ENCODE measurements around the gene CWF19L1.
"Not testable (repeated sequence)": the region's sequence is repeated elsewhere in the genome, so short reads cannot be mapped to it uniquely, and the experiment has no call there.

Gene CWF19L1
- 52.5 reads per million, percentile 69 among the genes with 10 or more reads in this experiment for total RNA-seq

DNA sequence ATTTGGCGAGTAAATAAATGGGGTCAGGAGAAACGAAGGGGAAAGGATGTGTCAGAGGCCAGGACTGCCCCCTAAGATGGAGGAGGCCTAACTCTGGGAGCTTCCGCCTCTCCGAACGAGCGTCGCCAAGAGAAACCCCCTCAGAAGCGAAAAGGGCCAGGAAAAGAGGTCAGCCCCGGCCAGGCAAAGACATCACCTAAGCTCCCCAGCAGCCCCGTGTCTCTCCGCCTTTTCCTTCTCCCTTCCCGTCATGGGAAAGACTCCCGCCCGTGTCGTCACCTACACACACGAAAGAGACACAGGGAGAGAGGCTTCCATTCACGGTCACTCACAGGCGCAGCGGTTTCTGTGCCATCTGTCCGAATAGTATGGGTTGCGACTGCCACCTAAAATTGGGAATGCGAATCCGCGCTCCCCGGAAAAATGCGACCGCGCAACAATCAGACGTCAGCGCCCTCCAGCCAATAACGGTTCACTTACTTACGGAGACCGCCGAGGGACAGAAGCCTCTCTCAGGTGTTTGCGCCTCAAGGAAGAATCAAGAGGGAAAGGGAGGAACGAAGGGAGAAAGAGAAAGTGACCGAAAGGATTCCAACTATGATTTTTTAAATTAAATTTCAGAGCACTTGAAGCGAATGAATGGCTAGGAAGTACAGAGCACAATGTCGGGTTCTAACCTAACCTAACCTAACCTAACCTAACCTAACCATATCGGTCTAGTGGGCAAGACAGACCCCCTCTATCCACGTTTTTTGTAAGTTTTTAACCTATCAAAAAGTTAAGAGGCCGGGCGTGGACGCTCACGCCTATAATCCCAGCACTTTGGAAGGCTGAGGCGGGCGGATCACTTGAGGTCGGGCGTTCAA is at the start of gene CWF19L1:
Gene CWF19L1, minus strand, starts transcription at position 400 of the 866 bp plus-strand sequence. Its CDS starts 45 bp downstream, at position 355.
- DNase-seq = peak; percentile 69

DNA sequence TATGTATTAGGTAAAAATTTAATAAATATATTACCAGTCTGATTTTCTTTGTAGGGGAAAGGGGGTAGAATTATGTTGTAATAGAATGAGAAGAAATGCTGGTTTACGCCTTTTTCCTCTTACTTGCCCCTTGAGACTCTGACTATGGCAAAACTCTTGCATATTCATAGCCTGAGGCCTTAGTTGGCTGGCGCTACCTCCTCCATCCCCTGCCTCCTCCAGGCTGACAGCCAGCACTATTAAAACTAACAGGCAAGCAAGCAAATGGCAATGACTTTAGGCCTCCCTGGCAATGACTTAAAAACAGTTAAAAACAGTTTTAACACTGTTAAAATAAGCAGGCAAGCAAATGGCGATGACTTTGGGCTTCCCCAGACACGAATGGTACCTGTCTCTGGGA is 48.2 kb upstream of the CWF19L1 start:
- DNase-seq = no peak

DNA sequence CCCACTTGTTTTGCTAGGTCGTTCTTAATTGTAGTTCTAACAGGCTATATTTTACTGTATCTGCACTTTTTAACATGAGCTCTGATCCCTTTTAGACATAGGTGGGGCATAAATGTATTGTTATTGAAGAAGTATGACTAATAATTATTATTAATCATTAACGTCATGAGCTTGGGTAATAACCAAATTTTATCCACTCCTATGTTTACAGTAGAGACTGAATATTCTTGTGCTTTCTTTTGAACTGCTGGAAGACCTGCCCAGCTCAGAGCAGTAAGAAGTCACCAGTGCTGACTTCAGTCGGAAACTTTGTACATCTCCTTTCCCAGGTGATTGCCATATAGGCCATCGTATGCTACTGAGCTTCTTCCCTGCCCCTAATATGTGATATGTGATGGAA is 43.9 kb upstream of the CWF19L1 start:
- DNase-seq = no peak

DNA sequence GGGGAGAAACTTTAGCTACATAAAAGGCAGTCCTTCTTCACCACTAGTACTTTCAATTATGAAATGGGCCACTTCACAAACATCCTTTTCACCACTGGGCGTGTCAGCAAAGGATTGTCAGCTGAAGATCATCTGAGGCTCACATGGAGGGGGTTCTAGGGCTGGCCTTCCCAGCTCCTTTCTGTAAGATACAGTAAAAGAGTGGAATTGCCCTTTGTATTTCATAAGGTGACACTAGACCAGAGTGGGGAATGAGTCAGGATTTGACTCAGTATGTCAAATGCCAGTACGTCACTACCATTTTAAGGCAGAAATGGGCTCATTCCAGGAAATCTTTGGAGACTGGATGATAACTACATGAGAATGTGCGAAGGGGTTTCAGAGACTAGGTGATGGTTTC is 40.2 kb upstream of the CWF19L1 start:
- DNase-seq = no peak

DNA sequence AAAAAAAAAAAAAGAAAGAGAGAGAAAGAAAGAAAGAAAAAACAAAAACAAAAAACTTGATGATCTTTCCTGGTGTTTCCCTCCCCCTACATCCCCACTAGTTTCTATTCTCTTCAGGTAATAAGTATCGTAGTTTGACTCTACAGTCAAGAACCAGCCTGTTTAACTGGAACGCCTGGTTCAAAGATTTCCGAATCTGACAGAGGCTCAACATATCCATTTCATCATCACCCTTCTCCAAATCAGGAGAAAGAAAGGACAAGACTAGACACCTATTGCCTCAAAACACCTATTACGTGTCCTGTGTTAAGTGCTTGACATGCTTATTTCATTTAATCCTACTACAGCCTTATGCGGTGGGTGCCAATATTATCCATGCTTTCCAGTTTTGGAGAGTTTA is 39.4 kb upstream of the CWF19L1 start:
- no peak for DNase-seq

DNA sequence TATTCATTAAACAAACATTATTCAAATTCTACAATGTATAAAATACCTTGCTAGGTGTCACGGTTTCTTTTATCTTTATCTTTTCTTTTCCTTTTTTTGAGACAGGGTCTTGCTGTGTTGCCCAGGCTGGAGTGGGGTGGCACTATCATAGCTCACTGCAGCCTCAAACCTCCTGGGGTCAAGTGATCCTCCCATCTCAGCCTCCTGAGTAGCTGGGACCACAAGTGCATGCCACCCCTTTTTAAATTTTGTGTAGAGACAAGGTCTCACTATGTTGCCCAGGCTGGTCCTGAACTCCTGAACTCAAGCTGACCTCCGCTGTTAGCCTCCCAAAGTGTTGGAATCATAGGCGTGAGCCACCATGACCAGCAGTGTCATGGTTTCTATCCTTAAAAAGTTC is 37.0 kb upstream of the CWF19L1 start:
- DNase-seq = no peak

DNA sequence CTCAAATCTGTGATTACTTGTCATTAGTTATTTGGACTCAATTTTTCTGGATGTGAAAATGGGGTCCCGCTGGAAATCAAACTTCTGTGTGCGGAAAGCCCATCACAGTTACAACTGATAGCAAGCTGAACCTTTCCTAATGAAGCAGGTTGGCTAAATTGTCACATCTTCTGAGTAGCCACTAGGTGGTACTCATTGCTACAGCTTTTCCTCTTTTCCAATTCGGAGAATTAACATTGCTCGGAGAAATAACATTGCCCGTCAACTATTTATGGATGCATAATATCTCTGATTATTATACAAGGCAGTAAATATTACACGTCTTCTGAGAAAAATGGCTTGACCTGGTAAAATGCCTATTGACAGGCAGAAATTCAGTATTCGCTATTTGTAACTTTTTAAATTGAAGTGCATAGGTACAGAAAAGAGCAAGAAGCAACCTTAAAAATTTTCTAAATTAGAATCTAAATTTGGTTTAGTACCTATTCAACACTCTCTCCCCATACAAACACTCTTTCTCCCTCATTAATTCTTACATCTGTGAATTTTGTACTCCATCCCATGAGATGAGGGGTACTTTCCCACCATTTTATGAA is 36.4 kb upstream of the CWF19L1 start:
- DNase-seq = no peak

DNA sequence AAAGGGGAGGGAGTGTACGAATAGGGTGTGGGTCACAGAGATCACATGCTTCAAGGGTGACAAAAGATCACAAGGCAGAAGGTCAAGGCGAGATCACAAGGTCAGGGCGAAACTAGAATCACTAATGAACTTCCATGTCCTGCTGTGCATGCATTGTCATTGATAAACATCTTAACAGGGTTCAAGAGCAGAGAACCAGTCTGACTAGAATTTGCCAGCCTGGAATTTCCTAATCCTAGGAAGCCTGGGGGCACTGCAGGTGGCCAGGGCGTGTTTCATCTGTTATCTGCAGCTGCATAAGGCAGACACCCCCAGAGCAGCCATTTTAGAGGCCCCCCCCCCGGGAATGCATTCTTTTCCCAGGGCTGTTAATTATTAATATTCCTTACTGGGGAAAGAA is 33.7 kb upstream of the CWF19L1 start:
- not testable (repeated sequence) for DNase-seq

DNA sequence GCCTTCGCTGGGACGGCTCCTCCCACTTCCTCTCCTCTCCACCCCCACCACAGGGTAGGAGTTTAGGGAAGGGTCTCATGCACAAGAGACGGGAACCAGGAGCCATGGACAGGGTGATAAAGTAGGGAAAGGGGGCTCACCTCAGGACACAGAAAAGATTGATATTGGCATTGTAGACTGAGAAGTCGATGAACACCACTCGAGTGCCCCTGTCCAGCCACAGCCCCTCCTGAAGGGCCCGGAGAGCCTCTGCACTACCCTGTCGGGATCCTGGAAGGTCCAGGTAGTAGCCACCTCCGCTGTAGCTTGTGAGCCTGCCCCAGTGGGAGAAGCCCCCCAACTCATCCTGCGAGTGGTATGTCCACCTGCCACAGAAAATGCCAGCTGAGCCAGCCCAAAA is 29.8 kb upstream of the CWF19L1 start:
- DNase-seq = no peak

DNA sequence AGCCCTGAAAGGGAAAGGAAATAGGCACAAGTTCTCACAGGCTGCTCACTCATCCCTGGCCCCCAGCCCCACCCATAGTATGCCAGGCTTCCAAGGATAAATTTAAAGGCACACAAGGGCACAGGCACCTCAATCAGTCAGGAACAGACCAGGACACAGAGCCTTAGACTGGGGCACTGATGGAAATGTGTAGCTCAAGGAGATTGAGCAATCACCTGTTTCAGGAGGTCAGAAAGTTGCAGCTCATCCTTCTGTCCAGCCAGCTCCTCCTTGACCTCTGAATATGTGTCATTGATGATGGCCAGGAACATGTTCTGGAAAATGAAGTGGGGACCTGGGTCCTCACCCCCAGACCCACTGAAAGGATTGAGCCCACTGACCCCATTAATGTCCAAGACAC is 25.6 kb upstream of the CWF19L1 start:
- no peak for DNase-seq

DNA sequence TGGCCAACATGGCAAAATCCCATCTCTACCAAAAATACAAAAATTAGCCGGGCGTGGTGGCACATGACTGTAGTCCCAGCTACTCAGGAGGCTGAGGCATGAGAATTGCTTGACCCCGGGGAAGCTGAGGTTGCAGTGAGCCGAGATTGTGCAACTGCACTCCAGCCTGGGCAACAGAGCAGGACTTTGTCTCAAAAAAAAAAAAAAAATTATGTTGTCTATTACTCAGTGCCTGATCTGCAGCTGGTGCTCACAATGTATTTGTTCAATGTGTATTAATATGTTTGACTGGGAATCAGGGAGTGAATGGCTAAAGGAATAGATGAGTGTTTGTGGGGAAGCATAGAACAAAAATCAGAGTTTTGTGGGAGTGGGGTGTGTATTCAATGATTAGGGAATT is 24.9 kb upstream of the CWF19L1 start:
- not testable (repeated sequence) for DNase-seq

DNA sequence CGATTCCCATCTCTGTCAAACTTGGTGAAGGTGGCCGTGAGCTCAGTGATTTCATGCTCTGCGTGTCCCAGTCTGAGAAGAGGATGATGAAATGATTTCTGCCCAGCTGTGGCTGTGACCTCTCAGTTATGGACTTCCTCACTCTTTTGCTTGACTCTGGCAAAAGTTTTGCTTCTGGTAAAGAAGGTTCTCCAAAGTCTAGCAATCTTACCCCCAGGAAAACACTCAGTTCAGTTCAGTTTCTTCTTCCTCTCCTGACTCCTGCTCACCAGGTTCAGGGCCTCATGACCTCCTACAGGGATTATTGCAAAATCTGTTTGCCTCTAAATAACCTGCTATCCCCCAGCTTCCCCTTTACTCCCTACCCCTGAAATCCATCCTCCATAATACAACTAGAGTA is 23.9 kb upstream of the CWF19L1 start:
- no peak for DNase-seq

DNA sequence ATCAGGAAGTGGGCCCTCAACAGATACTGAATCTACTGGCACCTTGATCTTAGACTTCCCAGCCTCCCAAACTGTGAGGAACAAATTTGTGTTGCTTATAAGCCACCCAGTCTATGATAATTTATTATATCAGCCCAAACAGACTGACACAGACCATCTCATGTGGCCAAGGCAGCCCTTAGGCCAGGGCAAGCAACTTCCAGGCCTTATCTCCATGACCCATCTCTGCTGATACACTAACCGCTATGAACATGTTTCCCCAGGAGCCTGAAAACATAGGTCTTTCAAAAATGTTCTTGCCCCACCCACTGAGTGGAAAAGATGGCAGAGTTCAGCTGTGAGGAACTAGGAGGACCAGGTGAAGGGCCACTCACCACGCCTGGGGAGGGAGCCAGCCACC is 22.2 kb upstream of the CWF19L1 start:
- no peak for DNase-seq

DNA sequence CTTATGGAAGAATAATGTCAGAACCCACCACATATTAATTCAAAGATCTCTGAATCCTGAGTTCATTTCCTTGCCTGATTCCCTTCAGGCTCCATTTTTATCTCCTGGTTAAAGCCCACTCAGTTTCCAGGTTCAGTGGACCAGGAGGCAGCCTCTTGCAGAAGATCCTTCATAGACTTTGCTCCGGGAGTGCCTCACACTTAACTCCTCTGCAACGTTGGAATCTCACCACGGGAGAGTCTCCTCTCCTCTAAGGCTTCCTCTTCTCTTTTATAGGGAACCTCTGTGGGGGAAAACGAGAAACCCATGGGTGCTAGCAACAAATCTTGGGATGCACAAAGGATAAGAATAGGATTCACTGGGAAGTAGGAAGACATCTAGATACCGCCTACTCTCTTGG is 20.8 kb upstream of the CWF19L1 start:
- DNase-seq = no peak

DNA sequence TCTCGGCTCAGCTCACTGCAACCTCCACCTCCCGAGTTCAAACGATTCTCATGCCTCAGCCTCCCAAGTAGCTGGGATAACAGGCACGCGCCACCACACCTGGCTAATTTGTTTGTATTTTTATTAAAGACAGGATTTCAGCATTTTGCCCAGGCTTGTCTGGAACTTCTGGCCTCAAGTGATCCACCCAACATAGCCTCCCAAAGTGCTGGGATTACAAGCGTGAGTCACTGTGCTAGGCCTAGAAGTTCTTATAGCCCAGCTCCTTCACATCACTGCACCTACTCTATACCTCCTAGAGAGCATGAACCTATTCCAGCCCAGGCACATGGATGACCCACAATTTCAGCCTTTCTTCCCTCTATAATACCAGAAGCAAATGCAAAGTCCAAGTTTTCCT is 20.3 kb upstream of the CWF19L1 start:
- DNase-seq = no peak

DNA sequence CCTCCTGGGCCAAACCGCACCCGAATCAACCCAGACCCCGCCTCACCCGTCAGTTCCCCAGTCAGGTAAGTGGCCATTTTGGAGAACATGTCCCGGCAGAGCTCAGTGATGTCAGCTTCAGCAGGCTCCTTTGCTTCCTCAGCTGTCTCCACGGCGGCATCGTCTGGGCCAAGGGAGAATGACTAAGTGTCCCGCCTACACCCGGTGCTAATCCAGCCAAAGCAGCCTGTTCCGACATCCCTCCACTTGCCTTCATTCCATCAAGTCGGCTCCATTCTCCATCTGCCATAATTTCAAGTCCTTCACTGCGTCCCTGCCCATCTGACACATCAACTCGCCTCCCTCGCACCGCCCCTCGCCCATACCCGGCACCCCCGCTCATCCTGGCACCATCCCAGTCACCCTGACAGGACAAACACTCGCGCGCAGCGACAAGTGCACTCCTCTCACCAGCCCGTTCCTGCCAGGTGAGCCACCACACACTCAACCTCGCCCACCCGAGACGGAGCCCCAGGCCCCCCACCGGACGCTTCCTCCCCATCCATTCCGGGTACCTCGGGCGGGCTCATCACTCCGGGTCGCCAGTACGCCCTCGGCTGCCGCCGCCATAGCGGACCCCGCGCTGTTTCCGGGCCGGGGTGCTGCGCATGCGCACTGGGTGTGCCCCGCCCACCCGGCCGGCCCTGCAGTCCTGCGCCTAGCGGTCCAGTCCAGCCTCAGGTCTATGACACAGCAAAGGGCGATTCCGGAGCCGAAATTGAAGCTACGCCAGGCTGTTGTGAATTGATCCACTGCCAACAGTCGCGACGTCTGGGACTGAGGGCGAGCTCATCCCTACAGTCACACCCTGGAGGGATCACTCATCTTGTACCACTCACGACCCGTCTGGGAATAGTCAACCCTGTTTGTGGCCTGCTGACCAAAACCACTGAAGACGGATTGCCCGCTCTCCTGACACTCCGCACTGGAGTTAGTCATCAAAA is 18.9 kb upstream of the CWF19L1 start, which contains the start of gene BLOC1S2:
Gene BLOC1S2, minus strand, starts transcription at position 630 of the 983 bp plus-strand sequence. Its CDS starts 21 bp downstream, at position 609.
- DNase-seq = peak; percentile 78

DNA sequence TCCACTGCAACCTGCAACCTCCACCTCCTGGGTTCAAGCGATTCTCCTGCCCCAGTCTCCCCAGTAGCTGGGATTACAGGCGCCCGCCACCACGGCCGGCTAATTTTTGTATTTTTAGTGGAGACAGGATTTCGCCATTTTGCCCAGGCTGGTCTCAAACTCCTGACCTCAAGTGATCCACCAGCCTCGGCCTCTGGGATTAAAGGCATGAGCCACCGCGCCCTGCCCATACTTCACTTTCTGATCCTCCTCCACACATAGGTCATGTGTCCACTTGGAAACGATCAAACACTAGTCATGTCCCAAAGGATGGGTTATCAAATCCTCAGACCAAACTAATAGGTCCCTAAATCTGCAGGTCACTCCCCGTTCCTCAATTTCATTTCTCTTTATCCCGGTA is 17.9 kb upstream of the CWF19L1 start:
- DNase-seq = not testable (repeated sequence)

DNA sequence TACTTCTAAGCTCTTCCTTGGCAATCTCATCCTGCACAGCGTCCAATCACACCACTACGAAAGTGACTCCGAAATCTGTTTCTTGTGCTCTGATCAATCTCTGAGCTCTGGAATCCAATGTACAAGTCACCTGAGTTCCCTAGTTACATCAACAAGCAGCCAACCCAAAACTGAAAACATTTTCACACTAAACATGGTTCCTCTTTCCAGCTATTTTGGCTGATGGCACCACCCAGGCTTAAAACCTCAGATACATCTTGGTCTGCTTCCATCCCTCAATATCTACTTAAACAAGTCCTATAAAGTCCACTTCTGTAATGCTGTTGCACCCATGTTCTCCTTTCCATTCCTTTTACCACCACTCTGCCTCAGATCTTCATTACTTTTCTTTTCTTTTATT is 15.5 kb upstream of the CWF19L1 start:
- DNase-seq = no peak

DNA sequence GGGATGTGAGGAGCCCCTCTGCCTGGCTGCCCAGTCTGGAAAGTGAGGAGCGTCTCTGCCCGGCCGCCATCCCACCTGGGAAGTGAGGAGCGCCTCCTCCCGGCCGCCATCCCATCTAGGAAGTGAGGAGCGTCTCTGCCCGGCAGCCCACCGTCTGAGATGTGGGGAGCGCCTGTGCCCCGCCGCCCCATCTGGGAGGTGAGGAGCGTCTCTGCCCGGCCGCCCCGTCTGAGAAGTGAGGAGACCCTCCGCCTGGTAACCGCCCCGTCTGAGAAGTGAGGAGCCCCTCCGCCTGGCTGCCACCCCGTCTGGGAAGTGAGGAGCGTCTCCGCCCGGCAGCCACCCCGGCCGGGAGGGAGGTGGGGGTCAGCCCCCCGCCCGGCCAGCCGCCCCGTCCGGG is 9.5 kb upstream of the CWF19L1 start:
- DNase-seq = not testable (repeated sequence)

DNA sequence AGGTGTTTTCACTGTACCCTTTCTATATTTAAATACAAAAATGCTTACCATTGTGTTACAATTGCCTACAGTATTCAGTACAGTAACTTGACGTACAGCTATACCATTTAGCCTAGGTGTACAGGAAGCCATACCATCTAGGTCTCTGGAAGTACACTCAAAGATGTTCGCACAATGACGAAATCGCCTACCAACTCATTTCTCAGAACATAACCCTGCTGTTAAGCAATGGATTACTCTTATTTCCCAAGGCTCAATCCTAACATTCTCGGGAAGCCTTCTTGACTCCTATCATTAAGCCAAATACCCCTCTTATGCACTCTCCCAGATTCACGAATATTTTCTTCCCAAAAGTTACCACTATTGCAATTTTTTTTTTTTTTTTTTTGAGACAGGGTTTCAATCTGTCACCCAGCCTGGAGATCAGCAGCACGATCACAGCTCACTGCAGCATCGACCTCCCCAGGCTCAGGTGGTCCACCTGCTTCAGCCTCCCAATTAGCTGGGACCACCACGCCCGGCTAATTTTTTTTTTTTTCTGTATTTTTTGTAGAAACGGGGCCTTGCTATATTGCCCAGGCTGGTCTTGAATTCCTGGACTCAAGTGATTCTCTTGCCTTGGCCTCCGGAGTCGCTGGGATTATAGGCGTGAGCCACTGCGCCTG is 1.5 kb downstream of the CWF19L1 start:
- no peak for DNase-seq

DNA sequence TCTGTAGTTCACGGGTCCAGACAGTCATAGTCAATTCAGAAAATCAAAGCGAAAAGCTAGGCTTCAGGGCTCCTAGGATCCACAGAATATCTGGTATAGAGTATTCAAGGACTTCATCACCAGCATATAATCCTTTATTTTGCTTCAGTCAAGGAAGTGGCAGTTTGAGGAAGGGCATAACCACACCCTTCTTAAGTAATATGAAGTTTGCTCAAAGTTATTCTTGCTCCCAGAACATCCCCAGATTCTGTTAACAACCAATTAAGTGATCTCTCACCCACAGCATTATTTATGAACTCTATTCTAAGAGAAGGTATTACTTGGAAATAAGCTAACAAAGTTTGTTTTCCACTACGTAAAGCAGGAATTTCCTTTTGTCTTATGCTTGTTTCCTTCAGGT is 13.2 kb downstream of the CWF19L1 start:
- DNase-seq = no peak

DNA sequence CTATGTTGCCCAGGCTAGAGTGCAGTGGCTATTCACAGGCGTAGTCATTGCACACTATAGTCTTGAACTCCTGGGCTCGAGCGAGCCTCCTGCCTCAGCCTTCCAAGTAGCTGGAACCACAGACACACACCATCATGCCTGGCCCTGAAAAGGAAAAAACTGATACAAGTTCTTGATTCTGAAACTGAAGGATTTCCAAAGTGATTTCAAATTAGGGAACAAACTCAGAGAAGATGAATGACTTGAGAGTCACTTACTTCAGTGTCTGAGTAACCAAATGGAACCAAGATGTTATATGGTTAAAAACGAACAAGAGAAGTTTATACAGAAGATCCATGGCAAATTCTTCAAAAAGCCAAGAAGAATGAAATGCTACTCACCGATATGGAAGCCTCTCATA is 14.4 kb downstream of the CWF19L1 start:
- DNase-seq = no peak

All from effector CD4-positive, alpha-beta T cell (primary cell).